ENCODE results near the gene PSEN2.

The PSEN2 gene
- long read RNA-seq, transcript PSEN2-203 (13 exons, 1,947 nt) = minor isoform, 20 of 144 reads
- long read RNA-seq, transcript PSEN2-202 (13 exons, 2,306 nt) = major isoform, 56 of 144 reads
- long read RNA-seq, partial matches to known transcripts = 55 of 144 reads
- long read RNA-seq, other reads (novel, unspliced or antisense) = 12 of 144 reads

- peak in 1 of 2 experiments; percentile 21 for DNase-seq (ENCODE audit: low read depth in 1 of 2, low spot score in 1 of 2)
Observed at GRCh38 chr1:226870401-226871279, at the start of gene PSEN2. Gene PSEN2, plus strand, starts transcription at chr1:226870616. Its CDS starts 11,292 bp downstream, at chr1:226881908.

GRCh38 chr1:226820941-226821718 lies 49.3 kb upstream of the PSEN2 start:
- DNase-seq (ENCODE audit: low read depth in 1 of 2, low spot score in 1 of 2) = no peak
- Histone ChIP-seq H3K4me3 (replicated peaks; ENCODE audit: insufficient read depth, low read length) (no peak overlapping the region), H3K27ac (replicated peaks) (no peak overlapping the region), H3K27me3 (ENCODE audit: insufficient read depth, poor library complexity, severe bottlenecking) (no peaks in the 10 kb centered on the region)
- TF ChIP-seq POLR2AphosphoS5 (IDR thresholded peaks at IDR 0.05; ENCODE audit: low read depth) = no peak
- no peak for TF ChIP-seq SPI1 (IDR thresholded peaks at IDR 0.05; ENCODE audit: borderline replicate concordance, low read depth)
- no peak for TF ChIP-seq CTCF (IDR thresholded peaks at IDR 0.05; ENCODE audit: insufficient read depth, low read length)
- TF ChIP-seq GABPA (IDR thresholded peaks at IDR 0.05; ENCODE audit: low read depth) = no peak
- TF ChIP-seq REST (IDR thresholded peaks at IDR 0.05; ENCODE audit: insufficient replicate concordance, low read depth) = no peak

More at GRCh38 chr1:226870401-226871279, at the start of gene PSEN2:
- Histone ChIP-seq H3K27me3 (ENCODE audit: insufficient read depth, poor library complexity, severe bottlenecking) (peaks cover 31% of the 10 kb centered on the region), H3K27ac (replicated peaks) (no peak within 1 kb of the TSS), H3K4me3 (replicated peaks; ENCODE audit: insufficient read depth, low read length) (peak within 1 kb of the TSS; percentile 47)
- no peak for TF ChIP-seq CTCF (IDR thresholded peaks at IDR 0.05; ENCODE audit: insufficient read depth, low read length)
- no peak for TF ChIP-seq GABPA (IDR thresholded peaks at IDR 0.05; ENCODE audit: low read depth)
- TF ChIP-seq SPI1 (IDR thresholded peaks at IDR 0.05; ENCODE audit: borderline replicate concordance, low read depth) = no peak
- TF ChIP-seq POLR2AphosphoS5 (IDR thresholded peaks at IDR 0.05; ENCODE audit: low read depth) = no peak
- TF ChIP-seq REST (IDR thresholded peaks at IDR 0.05; ENCODE audit: insufficient replicate concordance, low read depth) = no peak

- no peaks in the 10 kb centered on the region for H3K27me3 ChIP-seq (ENCODE audit: insufficient read depth, poor library complexity, severe bottlenecking)
- DNase-seq (ENCODE audit: low read depth in 1 of 2, low spot score in 1 of 2) = no peak
- H3K27ac ChIP-seq (replicated peaks) = no peak overlapping the region
- TF ChIP-seq POLR2AphosphoS5 (IDR thresholded peaks at IDR 0.05; ENCODE audit: low read depth) (no peak), CTCF (IDR thresholded peaks at IDR 0.05; ENCODE audit: insufficient read depth, low read length) (no peak), REST (IDR thresholded peaks at IDR 0.05; ENCODE audit: insufficient replicate concordance, low read depth) (no peak), SPI1 (IDR thresholded peaks at IDR 0.05; ENCODE audit: borderline replicate concordance, low read depth) (no peak), GABPA (IDR thresholded peaks at IDR 0.05; ENCODE audit: low read depth) (no peak)
- no peak overlapping the region for H3K4me3 ChIP-seq (replicated peaks; ENCODE audit: insufficient read depth, low read length)
Observed at GRCh38 chr1:226821719-226822085, 48.7 kb upstream of the PSEN2 start.
